ENCODE results near the gene TMEM253. TPM values are rescaled to one million over a fixed set of nuclear protein-coding genes. Genes with fewer than 3 reads are reported as not detected.

TMEM253 gene
- total and polyA plus RNA-seq, 9 of the 15 experiments (the other 6 are each of a cell fraction or from before 2014, with no cell fraction given): 0.11 to 0.61 (median 0.26) TPM; not detected in 3

- CTCF ChIA-PET (ENCODE audit: low intra/inter-chr PET ratio): interaction anchor here (0.7 kb wide), 1 partner anchor 19 kb away, joined by 3 read pairs; no protein-coding TSS in a partner anchor
- no peak for TF ChIP-seq UBTF (IDR thresholded peaks at IDR 0.05; ENCODE audit: borderline replicate concordance in 1 of 2, low read depth in 2 of 2, low read length in 2 of 2)
- Histone ChIP-seq H3K4me2 (ENCODE audit: insufficient read depth, low read length) (no peak overlapping the region), H2AFZ (ENCODE audit: low read depth, low read length) (no peak overlapping the region), H3K79me2 (ENCODE audit: control insufficient read depth, insufficient read depth, low read length) (no peaks in the 10 kb centered on the region), H3K9me3 (replicated peaks; ENCODE audit: control insufficient read depth, insufficient read depth, low read depth, low read length) (no peaks in the 10 kb centered on the region), H3K27ac (ENCODE audit: extremely low read depth, low read depth, low read length) (no peak overlapping the region), H4K20me1 (replicated peaks; ENCODE audit: control insufficient read depth, insufficient read depth, low read length) (no peaks in the 10 kb centered on the region), H3K27me3 (ENCODE audit: control insufficient read depth in 2 of 2, insufficient read depth in 2 of 2, low read length in 2 of 2) (no peaks in the 10 kb centered on the region), H3K9me1 (ENCODE audit: control insufficient read depth, insufficient read depth, low read length) (no peaks in the 10 kb centered on the region), H3K4me3 (no peak overlapping the region), H3K36me3 (ENCODE audit: control insufficient read depth, insufficient read depth, low read length) (0 out of 3 replicates have a peak, but pooled peaks cover 2% of the 10 kb centered on the region), H3K9ac (ENCODE audit: insufficient read depth in 1 of 2, low read depth in 2 of 2, low read length in 2 of 2) (no peak overlapping the region), H3K4me1 (replicated peaks in 1 of 2; ENCODE audit: control insufficient read depth in 2 of 2, insufficient read depth in 2 of 2, low read length in 2 of 2) (peaks cover 0 to 16% of the 10 kb centered on the region in 2 experiments; a peak in 1 of 5 replicates)
- ATAC-seq: no peak
- intact Hi-C loops (cut with micrococcal nuclease) (no loop called here), in situ Hi-C loops (cut with MboI) (no loop called here)
- DNase-seq (ENCODE audit: extremely low read depth in 1 of 4, low spot score in 3 of 4): no peak
- no peak for FAIRE-seq
- POLR2A ChIA-PET: interaction anchor here (0.6 to 1.5 kb wide), 4 partner anchors 12 to 98 kb away, joined by 3 to 4 read pairs (median 4); no protein-coding TSS in a partner anchor
- 56% methylated on average over 3 of the region's 4 CpGs for WGBS (ENCODE audit: insufficient coverage, low coverage, missing lambda C conversion rate)
- no TSS peak for BruUV-seq (replicated peaks)
Measured at GRCh38 chr14:21086908-21087293, 14.0 kb upstream of the TMEM253 start.

All from K562 (cell line).